ENCODE results near the gene CDK5. TPM values are rescaled to one million over a fixed set of nuclear protein-coding genes. Genes with fewer than 3 reads are reported as not detected.
A peak's percentile ranks its signal among the peaks of the same experiment; 100 is the strongest.

The CDK5 gene
- total and polyA plus RNA-seq, 10 donors, result 6.3 to 17.9 (median 9.7) TPM

- no peak for DNase-seq
- Histone ChIP-seq H3K9me3 (no peaks in the 10 kb centered on the region), H3K36me3 (peaks cover 0 to 41% (median 12%) of the 10 kb centered on the region in 6 donors), H3K27me3 (replicated peaks in 1 of 7) (peaks cover 0 to 34% (median 13%) of the 10 kb centered on the region in 7 donors), H3K4me3 (no peak overlapping the region), H3K4me1 (peaks cover 0 to 32% (median 18%) of the 10 kb centered on the region in 6 donors), H3K27ac (no peak overlapping the region)
- TF ChIP-seq POLR2AphosphoS5 (IDR thresholded peaks at IDR 0.05) (peak in 1 of 3 donors; percentile 45), CTCF (IDR thresholded peaks at IDR 0.05 in 8 of 11, conservative IDR thresholded peaks at IDR 0.05 in 3 of 11) (no peak)
- intact Hi-C loops (cut with DNase I; ENCODE audit: low total_unique reads), result no loop called here
- WGBS, 5 donors, result 90 to 93% (median 92%) methylated on average over 17 to 38 of the region's 38 CpGs
Measured at GRCh38 chr7:151048911-151049463, 8.7 kb downstream of the CDK5 start.

GRCh38 chr7:151047976-151048815, 9.5 kb downstream of the CDK5 start, which contains the start of gene ASIC3:
ASIC3 (plus strand) TSS chr7:151048531; CDS start chr7:151048886, 355 bp downstream.
- Histone ChIP-seq H3K9me3 (no peaks in the 10 kb centered on the region), H3K27ac (no peak within 1 kb of the TSS), H3K36me3 (peaks cover 0 to 37% (median 13%) of the 10 kb centered on the region in 6 donors), H3K4me3 (no peak within 1 kb of the TSS), H3K4me1 (peaks cover 0 to 25% (median 14%) of the 10 kb centered on the region in 6 donors), H3K27me3 (replicated peaks in 1 of 7) (peaks cover 0 to 34% (median 13%) of the 10 kb centered on the region in 7 donors)
- TF ChIP-seq POLR2A (IDR thresholded peaks at IDR 0.05) (no peak), POLR2AphosphoS5 (IDR thresholded peaks at IDR 0.05) (no peak), CTCF (IDR thresholded peaks at IDR 0.05 in 8 of 11, conservative IDR thresholded peaks at IDR 0.05 in 3 of 11) (no peak)
- intact Hi-C loops (cut with DNase I; ENCODE audit: low total_unique reads), result no loop called here
- 84 to 87% (median 86%) methylated on average over 21 to 22 of the region's 22 CpGs for WGBS, 5 donors
- no peak for DNase-seq

- Histone ChIP-seq H3K36me3 (peaks cover 0 to 40% (median 16%) of the 10 kb centered on the region in 6 donors), H3K4me1 (peaks cover 0 to 14% (median 9%) of the 10 kb centered on the region in 6 donors), H3K4me3 (no peak overlapping the region), H3K27me3 (replicated peaks in 1 of 7) (peaks cover 0 to 25% (median 13%) of the 10 kb centered on the region in 7 donors), H3K9me3 (no peaks in the 10 kb centered on the region), H3K27ac (no peak overlapping the region)
- intact Hi-C loops (cut with DNase I; ENCODE audit: low total_unique reads), result no loop called here
- TF ChIP-seq CTCF (IDR thresholded peaks at IDR 0.05 in 8 of 11, conservative IDR thresholded peaks at IDR 0.05 in 3 of 11), result no peak
- TF ChIP-seq POLR2AphosphoS5 (IDR thresholded peaks at IDR 0.05), result peak in 1 of 3 donors; percentile 9
- DNase-seq, result no peak
- 53 to 61% (median 55%) methylated on average over 12 to 14 of the region's 14 CpGs for WGBS, 5 donors
Measured at GRCh38 chr7:151046603-151047573, 10.8 kb downstream of the CDK5 start.

Data from spleen (tissue), 11 donors.